GM18870 (cell line): ENCODE data around the gene BABAM2.

ENCODE experiments used
- ATAC-seq: cut with Tn5 transposase; IDR thresholded peaks from one replicate; pipeline ENCODE4 v1.9.1; 2021; ENCODE audit warnings: moderate library complexity; ENCODE audit not compliant: unreplicated experiment

Gene BABAM2

GRCh38 chr2:28152585-28153280 is 262.2 kb downstream of the BABAM2 start:
- no peak for ATAC-seq

- ATAC-seq: no peak
These were observed 263.3 kb downstream of the BABAM2 start for GRCh38 chr2:28153851-28154250.

GRCh38 chr2:28155086-28155485 is 264.6 kb downstream of the BABAM2 start:
- no peak for ATAC-seq

- ATAC-seq: no peak
These were observed 265.1 kb downstream of the BABAM2 start for GRCh38 chr2:28155627-28156026.

GRCh38 chr2:28158791-28159190 is 268.3 kb downstream of the BABAM2 start:
- no peak for ATAC-seq

GRCh38 chr2:28160986-28161425 is 270.5 kb downstream of the BABAM2 start:
- ATAC-seq: no peak

GRCh38 chr2:28161466-28161865 is 270.9 kb downstream of the BABAM2 start:
- no peak for ATAC-seq

GRCh38 chr2:28162564-28162963 is 272.0 kb downstream of the BABAM2 start:
- no peak for ATAC-seq

GRCh38 chr2:28163028-28163427 is 272.5 kb downstream of the BABAM2 start:
- ATAC-seq: no peak

GRCh38 chr2:28163627-28164279 is 273.2 kb downstream of the BABAM2 start:
- ATAC-seq: no peak

- ATAC-seq: no peak
These were observed 273.8 kb downstream of the BABAM2 start for GRCh38 chr2:28164280-28164801.

GRCh38 chr2:28165087-28165635 is 274.6 kb downstream of the BABAM2 start:
- no peak for ATAC-seq

GRCh38 chr2:28166956-28167355 is 276.4 kb downstream of the BABAM2 start:
- no peak for ATAC-seq

GRCh38 chr2:28168376-28168775 is 277.8 kb downstream of the BABAM2 start:
- no peak for ATAC-seq

GRCh38 chr2:28169492-28169891 is 279.0 kb downstream of the BABAM2 start:
- no peak for ATAC-seq

- no peak for ATAC-seq
These were observed 281.8 kb downstream of the BABAM2 start for GRCh38 chr2:28172114-28172898.

- no peak for ATAC-seq
These were observed 282.8 kb downstream of the BABAM2 start for GRCh38 chr2:28173377-28173776.

GRCh38 chr2:28174211-28174610 is 283.7 kb downstream of the BABAM2 start:
- ATAC-seq: no peak

GRCh38 chr2:28175028-28175427 is 284.5 kb downstream of the BABAM2 start:
- no peak for ATAC-seq

GRCh38 chr2:28178946-28179345 is 288.4 kb downstream of the BABAM2 start:
- no peak for ATAC-seq

- ATAC-seq: no peak
These were observed 291.3 kb downstream of the BABAM2 start for GRCh38 chr2:28181801-28182200.
